HEK293 (cell line): ENCODE results near the gene TTBK1.
A peak's percentile ranks its signal among the peaks of the same experiment; 100 is the strongest.

Source experiments
- CTCF ChIA-PET: fragments of 350-600 bp; formaldehyde crosslinking; extraction: SDS; loops from one replicate; lab custom pipeline; 2021; ENCODE audit warnings: antibody characterized with exemption; lab: Yijun Ruan, JAX
- POLR2A ChIA-PET: fragments of 300-600 bp; formaldehyde crosslinking; extraction: SDS; loops from one replicate; lab custom pipeline; 2020; ENCODE audit warnings: antibody characterized with exemption, inconsistent platforms; lab: Yijun Ruan, JAX
- H3K27ac ChIP-seq: fragments of 200-500 bp; sonication (Bioruptor generic); 2 replicates; pipeline ENCODE4 v1.5.1; 2014; ENCODE audit warnings: low read depth, low read length, control low read depth, inconsistent platforms; ENCODE audit errors: extremely low read depth
- H3K36me3 ChIP-seq, 2 experiments: fragments of 200-500 bp in 1 of 2; sonication (Bioruptor generic) in 1 of 2; 1 replicate in 1 of 2; 2 replicates in 1 of 2; pipeline ENCODE4 v1.5.1; 2014 to 2017; ENCODE audit warnings: inconsistent platforms in 2 of 2, low read length in 2 of 2; ENCODE audit not compliant: control insufficient read depth in 2 of 2, insufficient read depth in 1 of 2
- H3K4me1 ChIP-seq: fragments of 200-500 bp; sonication (Bioruptor generic); 2 replicates; pipeline ENCODE4 v1.5.1; 2014; ENCODE audit warnings: mild to moderate bottlenecking, low read length, inconsistent platforms; ENCODE audit not compliant: control insufficient read depth, insufficient read depth
- H3K4me3 ChIP-seq: 2 replicates; pipeline ENCODE4 v1.5.1; 2011; ENCODE audit warnings: low read depth, mild to moderate bottlenecking, control low read depth, low read length, moderate library complexity
- H3K9me3 ChIP-seq: fragments of 200-500 bp; sonication (Bioruptor generic); 2 replicates; pipeline ENCODE4 v1.5.1; 2014; ENCODE audit warnings: low read depth, low read length, inconsistent platforms; ENCODE audit not compliant: control insufficient read depth, insufficient read depth
- GLIS2 ChIP-seq: fragments of 450-650 bp; formaldehyde crosslinking; IDR thresholded peaks from 2 replicates; pipeline ENCODE4 v1.5.1; 2016; ENCODE audit warnings: missing biosample characterization, missing genetic modification characterization
- KLF8 ChIP-seq: fragments of 450-650 bp; formaldehyde crosslinking; IDR thresholded peaks from 2 replicates; pipeline ENCODE4 v1.5.1; 2016; ENCODE audit warnings: missing biosample characterization, missing genetic modification characterization
- OVOL3 ChIP-seq: fragments of 450-650 bp; formaldehyde crosslinking; IDR thresholded peaks from 2 replicates; pipeline ENCODE4 v1.5.1; 2016; ENCODE audit warnings: missing biosample characterization, missing genetic modification characterization
- SALL2 ChIP-seq: fragments of 450-650 bp; formaldehyde crosslinking; IDR thresholded peaks from 2 replicates; pipeline ENCODE4 v1.5.0; 2017; ENCODE audit warnings: missing biosample characterization, mild to moderate bottlenecking, missing genetic modification characterization, borderline replicate concordance
- ZBTB48 ChIP-seq: fragments of 450-650 bp; formaldehyde crosslinking; IDR thresholded peaks from 2 replicates; pipeline ENCODE4 v1.5.1; 2016; ENCODE audit warnings: missing biosample characterization, missing genetic modification characterization
- ZFP37 ChIP-seq: fragments of 450-650 bp; formaldehyde crosslinking; IDR thresholded peaks from 2 replicates; pipeline ENCODE4 v1.5.1; 2016; ENCODE audit warnings: missing biosample characterization, missing genetic modification characterization
- ZNF114 ChIP-seq: fragments of 450-650 bp; formaldehyde crosslinking; IDR thresholded peaks from 2 replicates; pipeline ENCODE4 v1.5.0; 2017; ENCODE audit warnings: missing biosample characterization, missing genetic modification characterization
- ZNF121 ChIP-seq: fragments of 450-650 bp; formaldehyde crosslinking; IDR thresholded peaks from 2 replicates; pipeline ENCODE4 v1.5.1; 2016; ENCODE audit warnings: missing biosample characterization, missing genetic modification characterization
- ZNF155 ChIP-seq: fragments of 450-650 bp; formaldehyde crosslinking; IDR thresholded peaks from 2 replicates; pipeline ENCODE4 v1.5.1; 2016; ENCODE audit warnings: missing biosample characterization, missing genetic modification characterization
- ZNF214 ChIP-seq: fragments of 450-650 bp; formaldehyde crosslinking; IDR thresholded peaks from 2 replicates; pipeline ENCODE4 v1.5.1; 2017; ENCODE audit warnings: missing biosample characterization, mild to moderate bottlenecking, missing genetic modification characterization, borderline replicate concordance
- ZNF23 ChIP-seq: fragments of 450-650 bp; formaldehyde crosslinking; IDR thresholded peaks from 2 replicates; pipeline ENCODE4 v1.5.1; 2016; ENCODE audit warnings: missing biosample characterization, missing genetic modification characterization, borderline replicate concordance
- ZNF335 ChIP-seq: fragments of 450-650 bp; formaldehyde crosslinking; conservative IDR thresholded peaks from 2 replicates; pipeline ENCODE4 v1.5.1; 2016; ENCODE audit warnings: missing biosample characterization, missing genetic modification characterization
- ZNF354C ChIP-seq: fragments of 450-650 bp; formaldehyde crosslinking; IDR thresholded peaks from 2 replicates; pipeline ENCODE4 v1.5.1; 2016; ENCODE audit warnings: missing biosample characterization, missing genetic modification characterization, low read depth, borderline replicate concordance
- ZNF391 ChIP-seq: fragments of 450-650 bp; formaldehyde crosslinking; IDR thresholded peaks from 2 replicates; pipeline ENCODE4 v1.5.1; 2016; ENCODE audit warnings: low read depth, missing biosample characterization, missing genetic modification characterization, borderline replicate concordance
- ZNF398 ChIP-seq: fragments of 450-650 bp; formaldehyde crosslinking; IDR thresholded peaks from 2 replicates; pipeline ENCODE4 v1.5.1; 2017; ENCODE audit warnings: missing biosample characterization, missing genetic modification characterization
- ZNF473 ChIP-seq: fragments of 450-650 bp; formaldehyde crosslinking; IDR thresholded peaks from 2 replicates; pipeline ENCODE4 v1.5.1; 2017; ENCODE audit warnings: missing biosample characterization, missing genetic modification characterization
- ZNF610 ChIP-seq: fragments of 450-650 bp; formaldehyde crosslinking; IDR thresholded peaks from 2 replicates; pipeline ENCODE4 v1.5.1; 2016; ENCODE audit warnings: missing biosample characterization, missing genetic modification characterization, borderline replicate concordance
- ZNF624 ChIP-seq: fragments of 450-650 bp; formaldehyde crosslinking; IDR thresholded peaks from 2 replicates; pipeline ENCODE4 v1.5.1; 2017; ENCODE audit warnings: missing biosample characterization, missing genetic modification characterization
- ZNF660 ChIP-seq: fragments of 450-650 bp; IDR thresholded peaks from 2 replicates; pipeline ENCODE4 v1.5.1; 2018; ENCODE audit warnings: missing biosample characterization, mild to moderate bottlenecking, missing genetic modification characterization
- ZNF664 ChIP-seq: fragments of 450-650 bp; formaldehyde crosslinking; IDR thresholded peaks from 2 replicates; pipeline ENCODE4 v1.5.1; 2016; ENCODE audit warnings: missing biosample characterization, missing genetic modification characterization
- ZNF776 ChIP-seq: fragments of 450-650 bp; formaldehyde crosslinking; IDR thresholded peaks from 2 replicates; pipeline ENCODE4 v1.5.0; 2017; ENCODE audit warnings: missing biosample characterization, missing genetic modification characterization, borderline replicate concordance
- ZNF785 ChIP-seq: fragments of 450-650 bp; formaldehyde crosslinking; IDR thresholded peaks from 2 replicates; pipeline ENCODE4 v1.5.1; 2016; ENCODE audit warnings: missing biosample characterization, missing genetic modification characterization
- ZSCAN23 ChIP-seq: fragments of 450-650 bp; formaldehyde crosslinking; IDR thresholded peaks from 2 replicates; pipeline ENCODE4 v1.5.1; 2016; ENCODE audit warnings: missing biosample characterization, missing genetic modification characterization
- ZSCAN30 ChIP-seq: fragments of 450-650 bp; IDR thresholded peaks from 2 replicates; pipeline ENCODE4 v1.5.1; 2018; ENCODE audit warnings: missing biosample characterization, mild to moderate bottlenecking, missing genetic modification characterization, moderate library complexity
- TF ChIP-seq, protein P1 (sequence below): fragments of 450-650 bp; IDR thresholded peaks from 2 replicates; pipeline ENCODE4 v1.5.1; 2018; ENCODE audit warnings: missing biosample characterization, mild to moderate bottlenecking, missing genetic modification characterization
- TF ChIP-seq, protein P2 (sequence below): fragments of 450-650 bp; formaldehyde crosslinking; IDR thresholded peaks from 2 replicates; pipeline ENCODE4 v1.5.1; 2017; ENCODE audit warnings: missing biosample characterization, mild to moderate bottlenecking, missing genetic modification characterization, moderate library complexity
- TF ChIP-seq, protein P3 (sequence below): fragments of 450-650 bp; formaldehyde crosslinking; IDR thresholded peaks from 2 replicates; pipeline ENCODE4 v1.5.1; 2016; ENCODE audit warnings: missing biosample characterization, missing genetic modification characterization
- TF ChIP-seq, protein P4 (sequence below): fragments of 450-650 bp; formaldehyde crosslinking; IDR thresholded peaks from 2 replicates; pipeline ENCODE4 v1.5.1; 2017; ENCODE audit warnings: missing biosample characterization, missing genetic modification characterization

TTBK1 gene

GRCh38 chr6:43228951-43229802 is 14.1 kb upstream of the TTBK1 start, which contains the start of gene DNPH1:
Gene DNPH1 (minus strand): TSS chr6:43229481. CDS start chr6:43229456, 25 bp downstream.
- H3K27ac ChIP-seq = peak within 1 kb of the TSS; percentile 66
- H3K9me3 ChIP-seq = no peaks in the 10 kb centered on the region
- peak within 1 kb of the TSS; percentile 87 for H3K4me3 ChIP-seq
- POLR2A ChIA-PET = interaction anchor here (0.6 to 1.9 kb wide), 6 partner anchors 9 to 203 kb away, joined by 3 to 16 read pairs (median 4); no protein-coding TSS in a partner anchor
- H3K36me3 ChIP-seq = peaks cover 6 to 15% of the 10 kb centered on the region in 2 experiments; a peak in 2 of 3 replicates
- CTCF ChIA-PET = interaction anchor here (0.6 to 3.7 kb wide), 47 partner anchors 8 to 402 kb away, joined by 3 to 25 read pairs (median 4); partner anchors contain the start of genes CUL7, CUL9 and SRF
- no peaks in the 10 kb centered on the region; the same call in 1 of the 2 replicates for H3K4me1 ChIP-seq
- TF ChIP-seq, protein P1, sequence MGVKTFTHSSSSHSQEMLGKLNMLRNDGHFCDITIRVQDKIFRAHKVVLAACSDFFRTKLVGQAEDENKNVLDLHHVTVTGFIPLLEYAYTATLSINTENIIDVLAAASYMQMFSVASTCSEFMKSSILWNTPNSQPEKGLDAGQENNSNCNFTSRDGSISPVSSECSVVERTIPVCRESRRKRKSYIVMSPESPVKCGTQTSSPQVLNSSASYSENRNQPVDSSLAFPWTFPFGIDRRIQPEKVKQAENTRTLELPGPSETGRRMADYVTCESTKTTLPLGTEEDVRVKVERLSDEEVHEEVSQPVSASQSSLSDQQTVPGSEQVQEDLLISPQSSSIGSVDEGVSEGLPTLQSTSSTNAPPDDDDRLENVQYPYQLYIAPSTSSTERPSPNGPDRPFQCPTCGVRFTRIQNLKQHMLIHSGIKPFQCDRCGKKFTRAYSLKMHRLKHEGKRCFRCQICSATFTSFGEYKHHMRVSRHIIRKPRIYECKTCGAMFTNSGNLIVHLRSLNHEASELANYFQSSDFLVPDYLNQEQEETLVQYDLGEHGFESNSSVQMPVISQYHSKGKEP (tag by site-specific recombination) = 0 out of 2 replicates have a peak, but pooled peaks have one; percentile 67
- TF ChIP-seq ZNF214 = no peak
- no peak; the same call in 1 of the 2 replicates for TF ChIP-seq ZNF121 (tag by site-specific recombination)
- TF ChIP-seq ZNF624 (tag by site-specific recombination) = no peak
- no peak for TF ChIP-seq ZNF664 (tag by site-specific recombination)
- TF ChIP-seq ZFP37 (tag by site-specific recombination) = no peak
- peak; percentile 45; the same call in 1 of the 2 replicates for TF ChIP-seq KLF8
- no peak for TF ChIP-seq ZNF114 (tag by site-specific recombination)
- TF ChIP-seq, protein P2, sequence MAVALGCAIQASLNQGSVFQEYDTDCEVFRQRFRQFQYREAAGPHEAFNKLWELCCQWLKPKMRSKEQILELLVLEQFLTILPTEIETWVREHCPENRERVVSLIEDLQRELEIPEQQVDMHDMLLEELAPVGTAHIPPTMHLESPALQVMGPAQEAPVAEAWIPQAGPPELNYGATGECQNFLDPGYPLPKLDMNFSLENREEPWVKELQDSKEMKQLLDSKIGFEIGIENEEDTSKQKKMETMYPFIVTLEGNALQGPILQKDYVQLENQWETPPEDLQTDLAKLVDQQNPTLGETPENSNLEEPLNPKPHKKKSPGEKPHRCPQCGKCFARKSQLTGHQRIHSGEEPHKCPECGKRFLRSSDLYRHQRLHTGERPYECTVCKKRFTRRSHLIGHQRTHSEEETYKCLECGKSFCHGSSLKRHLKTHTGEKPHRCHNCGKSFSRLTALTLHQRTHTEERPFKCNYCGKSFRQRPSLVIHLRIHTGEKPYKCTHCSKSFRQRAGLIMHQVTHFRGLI = no peak
- TF ChIP-seq ZNF354C (tag by site-specific recombination) = no peak
- no peak for TF ChIP-seq ZNF776
- no peak for TF ChIP-seq SALL2 (tag by site-specific recombination)
- peak; percentile 10; the same call in 1 of the 2 replicates for TF ChIP-seq GLIS2 (tag by site-specific recombination)
- TF ChIP-seq, protein P3, sequence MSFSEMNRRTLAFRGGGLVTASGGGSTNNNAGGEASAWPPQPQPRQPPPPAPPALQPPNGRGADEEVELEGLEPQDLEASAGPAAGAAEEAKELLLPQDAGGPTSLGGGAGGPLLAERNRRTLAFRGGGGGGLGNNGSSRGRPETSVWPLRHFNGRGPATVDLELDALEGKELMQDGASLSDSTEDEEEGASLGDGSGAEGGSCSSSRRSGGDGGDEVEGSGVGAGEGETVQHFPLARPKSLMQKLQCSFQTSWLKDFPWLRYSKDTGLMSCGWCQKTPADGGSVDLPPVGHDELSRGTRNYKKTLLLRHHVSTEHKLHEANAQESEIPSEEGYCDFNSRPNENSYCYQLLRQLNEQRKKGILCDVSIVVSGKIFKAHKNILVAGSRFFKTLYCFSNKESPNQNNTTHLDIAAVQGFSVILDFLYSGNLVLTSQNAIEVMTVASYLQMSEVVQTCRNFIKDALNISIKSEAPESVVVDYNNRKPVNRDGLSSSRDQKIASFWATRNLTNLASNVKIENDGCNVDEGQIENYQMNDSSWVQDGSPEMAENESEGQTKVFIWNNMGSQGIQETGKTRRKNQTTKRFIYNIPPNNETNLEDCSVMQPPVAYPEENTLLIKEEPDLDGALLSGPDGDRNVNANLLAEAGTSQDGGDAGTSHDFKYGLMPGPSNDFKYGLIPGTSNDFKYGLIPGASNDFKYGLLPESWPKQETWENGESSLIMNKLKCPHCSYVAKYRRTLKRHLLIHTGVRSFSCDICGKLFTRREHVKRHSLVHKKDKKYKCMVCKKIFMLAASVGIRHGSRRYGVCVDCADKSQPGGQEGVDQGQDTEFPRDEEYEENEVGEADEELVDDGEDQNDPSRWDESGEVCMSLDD (tag by site-specific recombination) = no peak
- TF ChIP-seq ZNF660 (tag by site-specific recombination) = peak; percentile 96
- TF ChIP-seq ZNF398 = peak; percentile 8; the same call in 1 of the 2 replicates
- TF ChIP-seq ZNF473 = no peak
- TF ChIP-seq ZNF23 (tag by site-specific recombination) = no peak
- no peak for TF ChIP-seq ZNF155
- no peak for TF ChIP-seq ZNF785
- peak; percentile 48 for TF ChIP-seq ZNF335 (tag by site-specific recombination)
- TF ChIP-seq OVOL3 (tag by site-specific recombination) = no peak
- TF ChIP-seq ZBTB48 = no peak
- no peak for TF ChIP-seq ZSCAN23 (tag by site-specific recombination)
- peak; percentile 65; the same call in 1 of the 2 replicates for TF ChIP-seq ZNF391 (tag by site-specific recombination)
- TF ChIP-seq ZNF610 = 0 out of 2 replicates have a peak, but pooled peaks have one; percentile 30
- peak; percentile 98 for TF ChIP-seq ZSCAN30 (tag by site-specific recombination)
- TF ChIP-seq, protein P4, sequence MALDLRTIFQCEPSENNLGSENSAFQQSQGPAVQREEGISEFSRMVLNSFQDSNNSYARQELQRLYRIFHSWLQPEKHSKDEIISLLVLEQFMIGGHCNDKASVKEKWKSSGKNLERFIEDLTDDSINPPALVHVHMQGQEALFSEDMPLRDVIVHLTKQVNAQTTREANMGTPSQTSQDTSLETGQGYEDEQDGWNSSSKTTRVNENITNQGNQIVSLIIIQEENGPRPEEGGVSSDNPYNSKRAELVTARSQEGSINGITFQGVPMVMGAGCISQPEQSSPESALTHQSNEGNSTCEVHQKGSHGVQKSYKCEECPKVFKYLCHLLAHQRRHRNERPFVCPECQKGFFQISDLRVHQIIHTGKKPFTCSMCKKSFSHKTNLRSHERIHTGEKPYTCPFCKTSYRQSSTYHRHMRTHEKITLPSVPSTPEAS = no peak
